22Rv1 (cell line): ENCODE results near the gene INPP5D.

Experiments
- H3K27ac ChIP-seq: fragments of 450-650 bp; 2 replicates; pipeline ENCODE4 v1.5.1; 2017
- ZFX ChIP-seq: fragments of 450-650 bp; IDR thresholded peaks from 2 replicates; pipeline ENCODE4 v1.6.1; 2017; ENCODE audit warnings: antibody characterized with exemption, borderline replicate concordance
- TF ChIP-seq, protein P1 (sequence below): fragments of 450-650 bp; IDR thresholded peaks from 2 replicates; pipeline ENCODE4 v1.5.1; 2017; ENCODE audit warnings: mild to moderate bottlenecking

Gene INPP5D

DNA sequence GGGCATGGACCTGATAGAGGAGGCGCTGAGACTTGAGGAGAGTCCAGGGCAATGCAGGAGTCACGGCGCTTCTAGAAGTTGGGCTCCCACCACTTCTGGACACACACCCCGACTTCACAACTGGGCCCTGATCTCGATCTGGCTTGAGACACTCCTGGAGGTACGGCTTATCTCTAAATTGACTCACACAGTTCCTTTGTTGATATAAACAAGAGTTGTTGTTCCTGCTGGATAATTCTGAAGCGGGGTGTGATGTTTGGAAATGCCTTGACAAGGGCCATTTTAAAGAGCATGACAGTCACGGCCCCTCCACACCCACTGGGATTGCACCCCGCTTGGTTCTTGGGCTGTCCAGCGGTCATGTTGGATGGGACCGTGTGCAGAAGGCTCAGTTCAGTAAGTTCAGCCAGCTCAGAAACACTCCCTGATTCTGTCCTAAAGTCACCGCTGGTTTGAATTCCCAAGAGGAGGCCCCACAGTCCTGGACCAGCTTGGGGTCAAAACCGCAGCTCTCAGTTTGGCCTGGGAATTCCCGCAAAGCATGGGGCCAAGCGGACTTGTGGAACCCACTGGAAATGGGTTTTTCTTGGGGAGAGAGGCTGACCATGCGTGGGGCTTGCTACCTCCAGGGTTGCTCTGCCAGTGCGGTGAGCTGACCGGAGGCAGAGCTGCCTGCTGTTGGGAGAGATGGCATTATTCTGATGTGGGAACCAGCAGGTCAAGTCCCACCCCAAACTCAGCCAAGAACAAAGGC lies 37.0 kb upstream of the INPP5D start:
- no peak overlapping the region for H3K27ac ChIP-seq
- no peak for TF ChIP-seq ZFX
- TF ChIP-seq, protein P1, sequence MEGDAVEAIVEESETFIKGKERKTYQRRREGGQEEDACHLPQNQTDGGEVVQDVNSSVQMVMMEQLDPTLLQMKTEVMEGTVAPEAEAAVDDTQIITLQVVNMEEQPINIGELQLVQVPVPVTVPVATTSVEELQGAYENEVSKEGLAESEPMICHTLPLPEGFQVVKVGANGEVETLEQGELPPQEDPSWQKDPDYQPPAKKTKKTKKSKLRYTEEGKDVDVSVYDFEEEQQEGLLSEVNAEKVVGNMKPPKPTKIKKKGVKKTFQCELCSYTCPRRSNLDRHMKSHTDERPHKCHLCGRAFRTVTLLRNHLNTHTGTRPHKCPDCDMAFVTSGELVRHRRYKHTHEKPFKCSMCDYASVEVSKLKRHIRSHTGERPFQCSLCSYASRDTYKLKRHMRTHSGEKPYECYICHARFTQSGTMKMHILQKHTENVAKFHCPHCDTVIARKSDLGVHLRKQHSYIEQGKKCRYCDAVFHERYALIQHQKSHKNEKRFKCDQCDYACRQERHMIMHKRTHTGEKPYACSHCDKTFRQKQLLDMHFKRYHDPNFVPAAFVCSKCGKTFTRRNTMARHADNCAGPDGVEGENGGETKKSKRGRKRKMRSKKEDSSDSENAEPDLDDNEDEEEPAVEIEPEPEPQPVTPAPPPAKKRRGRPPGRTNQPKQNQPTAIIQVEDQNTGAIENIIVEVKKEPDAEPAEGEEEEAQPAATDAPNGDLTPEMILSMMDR, result no peak

GRCh38 chr2:233023761-233024410 lies 36.3 kb upstream of the INPP5D start:
- no peak overlapping the region for H3K27ac ChIP-seq
- no peak for TF ChIP-seq ZFX
- TF ChIP-seq, protein P1, result no peak

- H3K27ac ChIP-seq, result no peak overlapping the region
- TF ChIP-seq ZFX, result no peak
- TF ChIP-seq, protein P1, result no peak
Observed at GRCh38 chr2:233025706-233026105, 34.4 kb upstream of the INPP5D start.

DNA sequence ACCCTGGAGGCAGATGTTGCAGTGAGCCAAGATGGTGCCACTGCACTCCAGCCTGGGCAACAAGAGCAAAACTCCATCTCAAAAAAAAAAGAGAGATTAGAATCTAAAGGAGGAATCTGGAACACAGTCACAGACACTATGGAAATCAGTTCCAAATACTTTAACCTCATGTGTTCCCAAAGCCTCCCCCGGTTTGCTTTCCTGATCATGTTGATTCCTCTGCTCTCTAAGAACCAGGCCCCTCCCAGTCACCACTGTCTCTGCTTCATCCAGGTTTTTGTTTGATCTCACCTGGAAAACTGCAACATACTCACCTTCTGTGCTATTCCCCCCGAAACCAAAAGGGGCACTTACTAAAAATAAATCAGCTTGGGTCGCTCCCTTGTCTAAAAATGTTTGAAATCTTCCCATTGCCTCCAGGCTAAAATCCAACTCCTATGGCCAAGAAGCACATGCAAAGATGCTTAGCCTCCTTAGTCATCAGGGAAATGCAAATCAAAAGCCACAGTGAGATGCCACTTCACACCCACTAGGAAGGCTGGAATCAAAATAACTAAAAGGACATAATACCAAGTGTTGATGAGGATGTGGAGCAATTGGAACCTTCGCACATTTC lies 33.8 kb upstream of the INPP5D start:
- no peak overlapping the region for H3K27ac ChIP-seq
- TF ChIP-seq, protein P1, result no peak
- no peak for TF ChIP-seq ZFX

DNA sequence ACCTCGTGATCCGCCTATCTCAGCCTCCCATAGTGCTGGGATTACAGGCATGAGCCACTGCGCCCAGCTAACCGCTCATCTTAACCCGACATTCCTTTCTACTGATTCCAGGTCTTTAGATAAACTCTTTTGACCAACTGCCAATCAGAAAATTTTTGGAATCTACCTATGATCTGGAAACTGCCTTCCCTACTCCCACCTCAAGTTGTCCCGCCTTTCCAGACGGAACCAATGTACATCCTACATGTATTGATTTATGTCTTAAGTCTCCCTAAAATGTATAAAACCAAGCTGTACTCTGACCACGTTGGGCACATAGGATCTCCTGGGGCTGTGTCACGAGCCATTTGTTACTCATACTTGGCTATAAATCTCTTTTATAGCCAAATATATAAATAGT lies 30.8 kb upstream of the INPP5D start:
- H3K27ac ChIP-seq, result no peak overlapping the region
- TF ChIP-seq ZFX, result no peak
- TF ChIP-seq, protein P1, result no peak

DNA sequence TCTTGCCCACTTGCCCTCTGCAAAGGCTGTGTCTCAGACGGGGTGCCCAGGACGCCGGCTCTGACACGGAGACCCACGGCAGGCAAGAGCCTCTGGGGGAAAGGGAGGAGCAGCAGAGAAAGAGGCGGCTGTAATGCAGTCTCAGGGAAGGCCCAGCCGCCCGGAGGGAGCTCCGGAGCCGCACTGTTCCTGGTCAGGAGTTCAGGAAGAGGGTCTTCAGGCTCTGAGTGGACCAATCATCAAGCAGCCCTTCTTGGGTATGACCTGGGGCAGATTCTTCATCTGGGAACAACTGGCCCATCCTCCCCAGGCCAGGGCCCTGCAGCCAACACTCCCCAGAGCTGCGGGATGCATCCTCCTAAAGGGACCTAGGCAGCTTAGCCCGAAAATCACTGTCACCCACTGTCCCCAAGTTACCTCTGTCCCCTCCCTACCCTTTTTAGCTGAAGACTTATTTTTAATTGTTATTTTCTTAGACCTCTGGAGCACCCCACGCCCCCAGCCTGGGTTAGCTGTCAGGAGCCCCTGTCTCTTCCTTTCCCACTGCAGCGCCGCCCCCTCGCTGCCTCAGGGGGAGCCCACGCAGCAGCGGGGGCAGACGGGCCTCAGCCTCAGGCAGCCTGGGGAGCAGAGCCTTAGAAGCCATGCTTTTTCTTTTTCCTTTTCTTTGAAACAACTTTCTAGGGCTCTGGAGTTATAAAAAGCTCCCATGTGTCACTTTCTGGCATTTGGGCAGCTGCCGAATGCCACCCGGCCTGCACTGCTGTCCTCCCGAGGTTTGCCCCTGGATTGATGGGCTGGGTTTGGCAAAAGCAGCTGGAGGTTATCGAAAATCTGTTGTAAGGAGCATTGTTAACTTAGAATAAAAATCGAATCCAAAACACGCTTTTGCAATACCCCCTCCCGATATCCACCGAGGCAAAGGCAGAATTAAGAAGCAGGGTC lies 28.3 kb upstream of the INPP5D start:
- no peak overlapping the region for H3K27ac ChIP-seq
- TF ChIP-seq ZFX, result no peak
- TF ChIP-seq, protein P1, result no peak
